ENCODE results near the gene NDRG4.

Gene NDRG4

DNA sequence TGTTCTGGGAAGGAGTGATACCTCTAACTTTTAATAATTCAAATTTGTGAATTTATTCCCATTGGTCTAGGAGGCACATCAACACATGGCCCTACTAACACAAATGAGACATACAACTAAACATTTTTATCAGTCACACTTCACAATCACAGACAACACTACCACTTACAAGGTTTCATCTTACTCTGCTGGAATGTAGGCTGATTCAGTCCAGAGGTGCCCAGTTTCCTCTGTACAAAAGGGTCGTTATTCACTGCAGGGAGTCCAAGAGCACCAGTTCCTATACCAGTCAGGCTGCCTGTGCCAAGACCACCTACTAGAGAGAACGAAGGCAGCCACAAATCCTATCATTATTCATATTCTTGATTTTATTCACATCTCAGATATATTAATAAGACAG lies 56.7 kb downstream of the NDRG4 start:
- DNase-seq: no peak

All from NCI-H524 (cell line).